AG04450 (cell line): Measurements from ENCODE around the gene MAGOH. TPM values are rescaled to one million over a fixed set of nuclear protein-coding genes. Genes with fewer than 3 reads are reported as not detected.

Experiments
- CTCF ChIA-PET: fragments of 300-600, 350-600 bp; formaldehyde crosslinking; extraction: SDS; loops from one replicate; lab custom pipeline; 2022; ENCODE audit warnings: antibody characterized with exemption, inconsistent platforms; lab: Charles Lee
- POLR2A ChIA-PET: fragments of 350-600 bp; formaldehyde crosslinking; extraction: SDS; loops from one replicate; lab custom pipeline; 2021; ENCODE audit warnings: antibody characterized with exemption, inconsistent platforms; lab: Yijun Ruan, JAX
- DNase-seq: peaks from one replicate; pipeline ENCODE4 v3.0.0-alpha.2; 2011; ENCODE audit warnings: low read depth, low spot score
- H3K27ac ChIP-seq: one replicate; pipeline ENCODE4 v1.5.1; 2012; ENCODE audit warnings: low read depth, low read length, control low read depth
- H3K27me3 ChIP-seq: one replicate; pipeline ENCODE4 v1.6.0; 2012; ENCODE audit warnings: low read length; ENCODE audit not compliant: control insufficient read depth, insufficient read depth
- H3K4me3 ChIP-seq: 2 replicates; pipeline ENCODE4 v1.5.1; 2011; ENCODE audit warnings: mild to moderate bottlenecking, low read depth, low read length, control low read depth
- H3K9me3 ChIP-seq: 2 replicates; pipeline ENCODE4 v1.5.1; 2012; ENCODE audit warnings: low read length; ENCODE audit not compliant: control insufficient read depth, insufficient read depth
- polyA plus RNA-seq: library from polyadenylated mRNA; depleted of rRNA; stranded (reverse); fragments of >200 nt; gene quantifications from 2 replicates; pipeline ENCODE4 v1.2.3, GENCODE V29; 2011
- TF ChIP-seq, protein P1 (sequence below): IDR thresholded peaks from 2 replicates; pipeline ENCODE4 v1.5.1; 2011; ENCODE audit warnings: low read depth, low read length, control low read depth, inconsistent platforms

The MAGOH gene
- polyA plus RNA-seq, 1 experiment: 37.6 TPM

DNA sequence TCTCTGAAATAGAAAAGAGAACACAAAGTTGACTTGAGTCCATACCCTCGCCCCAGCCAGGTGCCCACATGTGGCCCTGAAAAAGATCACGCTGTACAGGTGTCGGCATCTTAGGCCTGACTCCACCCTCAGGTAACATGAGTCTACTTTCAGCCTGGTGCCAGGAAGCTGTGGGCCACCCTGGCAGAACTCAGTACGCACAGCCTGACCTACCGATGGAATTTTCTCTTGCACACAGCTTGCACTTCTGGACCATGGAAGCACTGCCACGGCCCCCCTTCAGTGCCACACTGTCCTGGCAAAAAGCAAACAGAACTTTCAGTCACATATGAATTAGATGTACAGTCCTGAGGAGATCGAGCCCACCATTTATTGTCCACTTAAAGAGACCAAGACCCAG, 20.1 kb downstream of the MAGOH start:
- DNase-seq: no peak
- POLR2A ChIA-PET: no interaction called here
- Histone ChIP-seq H3K27me3 (no peaks in the 10 kb centered on the region), H3K9me3 (no peaks in the 10 kb centered on the region), H3K27ac (no peak overlapping the region), H3K4me3 (no peak overlapping the region)
- TF ChIP-seq, protein P1, sequence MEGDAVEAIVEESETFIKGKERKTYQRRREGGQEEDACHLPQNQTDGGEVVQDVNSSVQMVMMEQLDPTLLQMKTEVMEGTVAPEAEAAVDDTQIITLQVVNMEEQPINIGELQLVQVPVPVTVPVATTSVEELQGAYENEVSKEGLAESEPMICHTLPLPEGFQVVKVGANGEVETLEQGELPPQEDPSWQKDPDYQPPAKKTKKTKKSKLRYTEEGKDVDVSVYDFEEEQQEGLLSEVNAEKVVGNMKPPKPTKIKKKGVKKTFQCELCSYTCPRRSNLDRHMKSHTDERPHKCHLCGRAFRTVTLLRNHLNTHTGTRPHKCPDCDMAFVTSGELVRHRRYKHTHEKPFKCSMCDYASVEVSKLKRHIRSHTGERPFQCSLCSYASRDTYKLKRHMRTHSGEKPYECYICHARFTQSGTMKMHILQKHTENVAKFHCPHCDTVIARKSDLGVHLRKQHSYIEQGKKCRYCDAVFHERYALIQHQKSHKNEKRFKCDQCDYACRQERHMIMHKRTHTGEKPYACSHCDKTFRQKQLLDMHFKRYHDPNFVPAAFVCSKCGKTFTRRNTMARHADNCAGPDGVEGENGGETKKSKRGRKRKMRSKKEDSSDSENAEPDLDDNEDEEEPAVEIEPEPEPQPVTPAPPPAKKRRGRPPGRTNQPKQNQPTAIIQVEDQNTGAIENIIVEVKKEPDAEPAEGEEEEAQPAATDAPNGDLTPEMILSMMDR: no peak
- CTCF ChIA-PET: no interaction called here

DNA sequence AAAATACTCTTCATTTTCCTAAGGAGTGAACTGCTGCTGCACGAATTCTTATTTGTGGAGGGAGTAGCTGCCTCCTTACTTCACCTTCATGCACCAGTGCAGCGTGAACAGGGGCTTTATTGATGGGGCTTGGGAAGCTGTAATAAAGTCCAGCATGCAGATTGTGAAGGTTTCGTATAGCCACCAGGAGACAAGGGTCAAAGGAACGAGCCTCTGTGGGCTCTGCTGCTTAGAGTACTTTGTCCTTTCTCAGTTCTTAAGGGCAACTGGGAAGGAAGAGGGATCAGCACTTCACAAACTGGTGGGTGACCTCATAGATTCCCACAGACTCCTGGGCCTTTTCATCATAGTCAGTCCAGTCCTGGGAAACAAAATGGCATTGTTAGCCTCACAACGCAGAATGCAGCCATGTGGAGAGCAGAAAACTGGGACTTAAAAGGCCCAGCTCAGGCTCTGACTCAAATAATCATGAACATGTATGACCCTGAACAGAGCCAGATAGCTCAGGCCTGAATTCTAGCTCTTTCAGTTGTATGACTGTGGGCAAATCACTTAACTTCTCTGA, 23.9 kb downstream of the MAGOH start:
- Histone ChIP-seq H3K27me3 (no peaks in the 10 kb centered on the region), H3K4me3 (no peak overlapping the region), H3K27ac (no peak overlapping the region), H3K9me3 (no peaks in the 10 kb centered on the region; the same call in 1 of the 2 replicates)
- ChIA-PET CTCF (no interaction called here), POLR2A (no interaction called here)
- TF ChIP-seq, protein P1: no peak
- no peak for DNase-seq

DNA sequence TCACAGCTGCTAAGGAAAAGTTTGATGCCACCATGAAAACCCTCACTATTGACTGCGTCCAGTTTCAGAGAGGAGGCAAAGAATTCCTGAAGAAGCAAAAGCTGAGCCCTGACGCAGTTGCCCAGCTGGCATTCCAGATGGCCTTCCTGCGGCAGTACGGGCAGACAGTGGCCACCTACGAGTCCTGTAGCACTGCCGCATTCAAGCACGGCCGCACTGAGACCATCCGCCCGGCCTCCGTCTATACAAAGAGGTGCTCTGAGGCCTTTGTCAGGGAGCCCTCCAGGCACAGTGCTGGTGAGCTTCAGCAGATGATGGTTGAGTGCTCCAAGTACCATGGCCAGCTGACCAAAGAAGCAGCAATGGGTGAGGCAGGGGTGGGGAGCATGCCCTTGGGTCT, 27.4 kb downstream of the MAGOH start:
- TF ChIP-seq, protein P1: no peak
- no peak overlapping the region for H3K4me3 ChIP-seq
- POLR2A ChIA-PET: no interaction called here

DNA sequence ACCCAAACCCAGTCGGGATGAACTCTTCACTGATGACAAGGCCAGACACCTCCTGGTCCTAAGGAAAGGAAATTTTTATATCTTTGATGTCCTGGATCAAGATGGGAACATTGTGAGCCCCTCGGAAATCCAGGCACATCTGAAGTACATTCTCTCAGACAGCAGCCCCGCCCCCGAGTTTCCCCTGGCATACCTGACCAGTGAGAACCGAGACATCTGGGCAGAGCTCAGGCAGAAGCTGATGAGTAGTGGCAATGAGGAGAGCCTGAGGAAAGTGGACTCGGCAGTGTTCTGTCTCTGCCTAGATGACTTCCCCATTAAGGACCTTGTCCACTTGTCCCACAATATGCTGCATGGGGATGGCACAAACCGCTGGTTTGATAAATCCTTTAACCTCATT, 28.0 kb downstream of the MAGOH start:
- ChIA-PET POLR2A (no interaction called here), CTCF (no interaction called here)
- H3K9me3 ChIP-seq: peaks cover 14% of the 10 kb centered on the region
- H3K27me3 ChIP-seq: no peaks in the 10 kb centered on the region
- H3K4me3 ChIP-seq: no peak overlapping the region
- TF ChIP-seq, protein P1: no peak
- no peak overlapping the region for H3K27ac ChIP-seq
- DNase-seq: no peak

More for the DNA sequence above, 27.4 kb downstream of the MAGOH start:
- H3K27ac ChIP-seq: no peak overlapping the region
- H3K27me3 ChIP-seq: no peaks in the 10 kb centered on the region
- no peak for DNase-seq
- CTCF ChIA-PET: no interaction called here
- peaks cover 8% of the 10 kb centered on the region for H3K9me3 ChIP-seq

DNA sequence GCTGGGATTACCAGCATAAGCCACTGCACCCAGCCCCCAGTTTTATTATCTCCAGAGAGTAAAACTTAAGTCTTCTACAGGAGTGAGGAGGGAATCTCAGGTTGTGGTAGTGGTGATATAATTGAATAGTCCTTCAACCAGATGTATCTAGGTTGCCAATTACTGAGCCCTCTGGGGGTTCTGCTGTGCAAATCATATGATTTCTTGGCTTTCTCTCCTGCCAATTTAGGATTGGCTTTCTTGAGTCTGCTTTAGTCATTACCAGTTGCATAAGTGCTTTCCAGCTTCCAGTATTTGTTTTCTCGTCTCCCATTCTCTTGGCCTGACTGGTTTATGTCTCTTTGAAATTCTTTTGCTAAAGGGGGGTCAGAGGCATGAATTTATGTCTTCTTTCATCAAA, 30.6 kb downstream of the MAGOH start:
- Histone ChIP-seq H3K27me3 (no peaks in the 10 kb centered on the region), H3K27ac (no peak overlapping the region), H3K9me3 (peaks cover 14% of the 10 kb centered on the region), H3K4me3 (no peak overlapping the region)
- DNase-seq: no peak
- TF ChIP-seq, protein P1: no peak
- ChIA-PET CTCF (no interaction called here), POLR2A (no interaction called here)
